HepG2 (cell line): ENCODE measurements around the gene RNF213. TPM values are rescaled to one million over a fixed set of nuclear protein-coding genes. Genes with fewer than 3 reads are reported as not detected.

ENCODE experiments used
- ATAC-seq: fragments of 200-7000 bp; cut with Tn5 transposase; 3 replicates; pipeline ENCODE4 v1.9.1; 2020; ENCODE audit warnings: mild to moderate bottlenecking, moderate library complexity
- BruUV-seq: library from RNA; stranded (reverse); fragments of 400-500 nt; replicated peaks from 2 replicates; lab custom pipeline; 2021; lab: Mats Ljungman, UMichigan
- CTCF ChIA-PET: fragments of 300-600 bp; formaldehyde crosslinking; extraction: SDS; loops from one replicate; lab custom pipeline; 2021; ENCODE audit warnings: low total read pairs, inconsistent platforms, low intra/inter-chr PET ratio; lab: Yijun Ruan, JAX
- POLR2A ChIA-PET: fragments of 350-600 bp; sonication (Branson Sonifier 250); formaldehyde crosslinking; loops from one replicate; lab custom pipeline; 2020; ENCODE audit warnings: antibody characterized with exemption, inconsistent platforms; lab: Yijun Ruan, JAX
- DNase-seq: peaks from one replicate; pipeline ENCODE4 v3.0.0-alpha.2; 2015; ENCODE audit warnings: low spot score
- FAIRE-seq: peaks from 3 replicates; lab custom pipeline; 2011; peaks lifted over from hg19 to GRCh38; lab: Jason Lieb, UNC
- H2AFZ ChIP-seq: one replicate; pipeline ENCODE4 v1.6.1; 2011; ENCODE audit warnings: low read length, inconsistent platforms
- H3K27ac ChIP-seq: fragments of 300-600 bp; 3 replicates; pipeline ENCODE4 v1.8.0; 2011; ENCODE audit warnings: mixed run types, mild to moderate bottlenecking, mixed read lengths, low read length, inconsistent platforms; ENCODE audit not compliant: insufficient read depth; ENCODE audit errors: extremely low read length
- H3K27me3 ChIP-seq, 2 experiments: fragments of 200-600 bp in 1 of 2; 2 replicates in 1 of 2; 3 replicates in 1 of 2; pipeline versions ENCODE4 v1.6.0 to v1.8.0; 2011; ENCODE audit warnings: low read length in 2 of 2, mild to moderate bottlenecking in 2 of 2, moderate library complexity in 2 of 2, inconsistent platforms in 1 of 2; ENCODE audit not compliant: insufficient read depth in 2 of 2, control insufficient read depth in 1 of 2
- H3K36me3 ChIP-seq, 2 experiments: fragments of 200-600 bp in 1 of 2; replicated peaks in 1 of 2; 2 replicates in 1 of 2; 3 replicates in 1 of 2; pipeline versions ENCODE4 v1.5.1 to v1.8.0; 2011; ENCODE audit warnings: low read length in 2 of 2, inconsistent platforms in 1 of 2; ENCODE audit not compliant: insufficient read depth in 2 of 2, control insufficient read depth in 1 of 2
- H3K4me1 ChIP-seq: 2 replicates; pipeline ENCODE4 v1.5.1; 2012; ENCODE audit warnings: low read length, inconsistent platforms; ENCODE audit not compliant: insufficient read depth
- H3K4me2 ChIP-seq: 2 replicates; pipeline ENCODE4 v1.6.0; 2011; ENCODE audit warnings: low read depth, low read length, inconsistent platforms
- H3K4me3 ChIP-seq, 3 experiments: fragments of 200-600 bp in 1 of 3; sonication (generic), shearing (Covaris generic) in 1 of 3; replicated peaks in 1 of 3; 2 replicates each; pipeline ENCODE4 v1.5.1; 2011 to 2016; ENCODE audit warnings: low read length in 3 of 3, inconsistent platforms in 2 of 3, low read depth in 2 of 3, mild to moderate bottlenecking in 2 of 3, control low read depth in 1 of 3, mixed read lengths in 1 of 3; ENCODE audit not compliant: insufficient read depth in 1 of 3
- H3K79me2 ChIP-seq: one replicate; pipeline ENCODE4 v1.6.1; 2011; ENCODE audit warnings: low read length, inconsistent platforms; ENCODE audit not compliant: insufficient read depth
- H3K9ac ChIP-seq: 2 replicates; pipeline ENCODE4 v1.6.0; 2011; ENCODE audit warnings: mild to moderate bottlenecking, low read depth, low read length, inconsistent platforms; ENCODE audit not compliant: insufficient read depth
- H3K9me3 ChIP-seq: 2 replicates; pipeline ENCODE4 v1.5.1; 2012; ENCODE audit warnings: mild to moderate bottlenecking, low read length
- H4K20me1 ChIP-seq: 2 replicates; pipeline ENCODE4 v1.6.0; 2011; ENCODE audit warnings: inconsistent platforms, mild to moderate bottlenecking, low read length, moderate library complexity; ENCODE audit not compliant: insufficient read depth
- DBP ChIP-seq: sonication (generic); formaldehyde crosslinking; IDR thresholded peaks from 2 replicates; pipeline ENCODE4 v1.4.0; 2020; ENCODE audit warnings: missing genetic modification reagents; ENCODE audit errors: not compliant biosample characterization
- KMT2B ChIP-seq: IDR thresholded peaks from 2 replicates; pipeline ENCODE4 v1.6.1; 2016; ENCODE audit warnings: missing genetic modification reagents, missing compliant biosample characterization
- PRPF4 ChIP-seq: fragments of 200-400 bp; formaldehyde crosslinking; IDR thresholded peaks from 2 replicates; pipeline ENCODE4 v1.6.1; 2016; ENCODE audit warnings: low read length, low read depth; ENCODE audit not compliant: poor library complexity, severe bottlenecking
- SOX13 ChIP-seq, 3 experiments: fragments of 450-650 bp in 1 of 3; sonication (generic) in 1 of 3; formaldehyde crosslinking in 1 of 3; IDR thresholded peaks in 2 of 3; conservative IDR thresholded peaks in 1 of 3; 2 replicates each; pipeline versions ENCODE4 v1.5.0 to v1.6.1; 2016 to 2020; ENCODE audit warnings: antibody characterized with exemption in 1 of 3, mild to moderate bottlenecking in 1 of 3, missing compliant biosample characterization in 1 of 3, missing genetic modification reagents in 1 of 3, moderate library complexity in 1 of 3
- TGIF2 ChIP-seq: IDR thresholded peaks from 2 replicates; pipeline ENCODE4 v1.6.1; 2016; ENCODE audit warnings: control low read depth, missing compliant biosample characterization
- ZNF180 ChIP-seq: sonication (generic); formaldehyde crosslinking; IDR thresholded peaks from 2 replicates; pipeline ENCODE4 v1.4.0; 2020; ENCODE audit warnings: low read depth, missing genetic modification reagents, borderline replicate concordance
- ZNF678 ChIP-seq: sonication (generic); formaldehyde crosslinking; IDR thresholded peaks from 2 replicates; pipeline ENCODE4 v1.4.0; 2020; ENCODE audit warnings: mild to moderate bottlenecking, missing genetic modification reagents
- ZNF773 ChIP-seq: sonication (generic); formaldehyde crosslinking; IDR thresholded peaks from 2 replicates; pipeline ENCODE4 v1.4.0; 2020; ENCODE audit warnings: missing genetic modification reagents, borderline replicate concordance
- WGBS: methylation state at CpG from one replicate; pipeline ENCODE4 v1.1.6; 2017; ENCODE audit warnings: low lambda C conversion rate; 5-methylcytosine and 5-hydroxymethylcytosine counted together
- in situ Hi-C: cut with HindIII; loops from 2 replicates; pipeline ENCODE4 v1.10.0; 2017; ENCODE audit warnings: low pct_unique_long_range_greater_than_20kb; ENCODE audit not compliant: extremely low pct_ligation_motif_present
- intact Hi-C: fragments of 100-400 bp; cut with micrococcal nuclease; formaldehyde crosslinking; loops from one replicate; pipeline ENCODE4 v1.10.0; 2022; ENCODE audit not compliant: unreplicated experiment
- polyA plus RNA-seq, 8 experiments: library from polyadenylated mRNA; depleted of rRNA in 3 of 8; stranded (reverse) in 7 of 8; unstranded in 1 of 8; fragments of >200 nt; fragmentation: Illumina TruSeq in 4 of 8; extraction: Trizol in 4 of 8; gene quantifications; 2 replicates each; pipeline versions ENCODE4 v1.2.1 to v1.2.3, GENCODE V29; 2011 to 2016; ENCODE audit warnings: low read depth in 4 of 8, missing spikeins in 1 of 8, mixed read lengths in 1 of 8; ENCODE audit not compliant: insufficient read depth in 1 of 8
- total RNA-seq, 5 experiments: library from RNA; depleted of rRNA; stranded (reverse); fragments of >200 nt; fragmentation: Illumina TruSeq; extraction: Trizol; gene quantifications; 2 replicates each; pipeline ENCODE4 v1.2.3, GENCODE V29; 2016; ENCODE audit warnings: low read depth in 1 of 5
- TF ChIP-seq, protein P1 (sequence below): sonication (generic); formaldehyde crosslinking; IDR thresholded peaks from 2 replicates; pipeline ENCODE4 v1.8.0; 2023; ENCODE audit warnings: mild to moderate bottlenecking, missing genetic modification reagents

RNF213 gene
- total and polyA plus RNA-seq, 2 of the 13 experiments (the other 11 are each of a cell fraction or from before 2014, with no cell fraction given), result 38.6 to 38.7 TPM

DNA sequence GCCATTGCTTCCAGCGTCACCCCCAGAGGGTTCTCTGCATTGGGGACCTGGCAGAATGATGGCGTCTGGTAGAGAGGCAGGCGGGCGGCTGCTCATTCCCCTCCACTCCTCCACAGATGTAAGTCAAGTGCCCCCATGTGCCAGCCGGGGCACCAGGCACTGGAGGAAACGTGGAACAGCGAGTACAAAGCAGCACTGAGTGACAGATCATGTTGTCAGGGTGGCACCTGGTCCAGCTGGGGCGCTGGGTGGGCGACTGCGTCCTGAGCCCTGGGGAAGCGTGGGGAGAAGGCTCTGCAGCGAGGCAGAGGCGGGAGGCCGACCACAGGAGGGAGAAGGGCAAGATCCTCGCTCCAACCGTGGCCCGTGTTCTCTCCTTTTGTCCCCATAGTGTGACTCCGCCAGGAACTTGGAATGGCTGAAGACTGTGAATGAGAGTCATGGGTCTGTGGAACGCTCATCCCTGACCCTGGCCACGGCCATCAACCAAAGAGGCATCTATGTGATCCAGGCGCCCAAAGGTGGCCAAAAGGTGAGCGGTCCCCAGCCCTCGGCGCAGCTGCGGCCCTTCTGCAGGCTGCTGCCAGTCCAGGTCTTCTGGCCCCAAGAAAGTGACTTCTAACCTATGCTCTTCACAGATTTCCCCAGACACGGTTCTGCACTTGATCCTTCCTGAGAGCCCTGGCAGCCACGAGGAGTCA is 76.7 kb downstream of the RNF213 start:
- TF ChIP-seq ZNF678 (CRISPR knock-in tag), result no peak
- TF ChIP-seq PRPF4, result no peak
- no peak for TF ChIP-seq ZNF180 (CRISPR knock-in tag)
- no peak for TF ChIP-seq TGIF2 (CRISPR knock-in tag)
- TF ChIP-seq, protein P1, sequence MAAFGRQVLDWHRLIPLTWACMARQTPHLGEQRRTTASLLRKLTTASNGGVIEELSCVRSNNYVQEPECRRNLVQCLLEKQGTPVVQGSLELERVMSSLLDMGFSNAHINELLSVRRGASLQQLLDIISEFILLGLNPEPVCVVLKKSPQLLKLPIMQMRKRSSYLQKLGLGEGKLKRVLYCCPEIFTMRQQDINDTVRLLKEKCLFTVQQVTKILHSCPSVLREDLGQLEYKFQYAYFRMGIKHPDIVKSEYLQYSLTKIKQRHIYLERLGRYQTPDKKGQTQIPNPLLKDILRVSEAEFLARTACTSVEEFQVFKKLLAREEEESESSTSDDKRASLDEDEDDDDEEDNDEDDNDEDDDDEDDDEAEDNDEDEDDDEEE (CRISPR knock-in tag), result no peak
- TF ChIP-seq KMT2B (CRISPR knock-in tag), result no peak
- TF ChIP-seq ZNF773 (CRISPR knock-in tag), result no peak
- TF ChIP-seq SOX13 (IDR thresholded peaks at IDR 0.05), result no peak
- no peak for TF ChIP-seq SOX13 (CRISPR knock-in tag; conservative IDR thresholded peaks at IDR 0.05 in 1 of 2, IDR thresholded peaks at IDR 0.05 in 1 of 2)
- no peak for TF ChIP-seq DBP (CRISPR knock-in tag)
- FAIRE-seq, result no peak
- no peak overlapping the region for H2AFZ ChIP-seq
- 95% methylated on average over 26 of the region's 27 CpGs for WGBS
- no peak overlapping the region for H3K4me2 ChIP-seq
- no peaks in the 10 kb centered on the region for H3K79me2 ChIP-seq
- no peak overlapping the region for H3K4me3 ChIP-seq
- H3K9ac ChIP-seq, result no peak overlapping the region
- ATAC-seq, result no peak
- POLR2A ChIA-PET, result no interaction called here
- no peak for DNase-seq
- no peaks in the 10 kb centered on the region for H3K9me3 ChIP-seq
- no peak overlapping the region for H3K27ac ChIP-seq
- in situ Hi-C loops (no loop called here), intact Hi-C loops (no loop called here)
- CTCF ChIA-PET, result no interaction called here
- no peaks in the 10 kb centered on the region for H4K20me1 ChIP-seq
- no peaks in the 10 kb centered on the region for H3K27me3 ChIP-seq
- BruUV-seq, result no TSS peak
- peaks cover 30 to 67% of the 10 kb centered on the region in 2 experiments for H3K36me3 ChIP-seq
- no peaks in the 10 kb centered on the region for H3K4me1 ChIP-seq
